K562 (cell line): ENCODE results near the gene PPP4C. TPM values are rescaled to one million over a fixed set of nuclear protein-coding genes. Genes with fewer than 3 reads are reported as not detected.

Experiments
- ADNP ChIP-seq: fragments of 200-800 bp; sonication (Bioruptor generic); IDR thresholded peaks from 2 replicates; pipeline ENCODE4 v1.6.1; 2016; ENCODE audit warnings: missing genetic modification characterization, missing compliant biosample characterization
- CBX1 ChIP-seq: sonication (generic); IDR thresholded peaks from 2 replicates; pipeline ENCODE4 v1.6.1; 2016; ENCODE audit warnings: antibody characterized with exemption, low read depth, mild to moderate bottlenecking
- CBX3 ChIP-seq, 2 experiments: IDR thresholded peaks; 1 replicate in 1 of 2; 2 replicates in 1 of 2; pipeline ENCODE4 v1.6.1; 2012; ENCODE audit warnings: inconsistent platforms in 2 of 2, low read length in 2 of 2, borderline replicate concordance in 1 of 2, control low read depth in 1 of 2
- L3MBTL2 ChIP-seq: fragments of 450-650 bp; IDR thresholded peaks from 2 replicates; pipeline ENCODE4 v1.6.1; 2016; ENCODE audit warnings: mild to moderate bottlenecking, moderate library complexity
- NFIX ChIP-seq: fragments of 250-450 bp; sonication (Bioruptor Pico); IDR thresholded peaks from 2 replicates; pipeline ENCODE4 v1.4.0; 2020; ENCODE audit warnings: low read depth, mild to moderate bottlenecking, moderate library complexity
- TRIM28 ChIP-seq: fragments of 450-650 bp; IDR thresholded peaks from 2 replicates; pipeline ENCODE4 v1.6.1; 2017
- ZEB2 ChIP-seq: fragments of 450-650 bp; IDR thresholded peaks from 2 replicates; pipeline ENCODE4 v1.6.1; 2016
- polyA plus RNA-seq, 8 experiments: library from polyadenylated mRNA; depleted of rRNA in 4 of 8; stranded (reverse) in 5 of 8; unstranded in 3 of 8; fragments of >200 nt; fragmentation: Nextera tagmentation in 2 of 8; fragmentation: Illumina TruSeq in 1 of 8; extraction: Ambion mirVana in 2 of 8; extraction: Trizol in 1 of 8; gene quantifications; 2 replicates each; pipeline versions ENCODE4 v1.2.1 to v1.2.3, GENCODE V29; 2011 to 2014; ENCODE audit warnings: inconsistent platforms in 1 of 8, missing spikeins in 1 of 8
- total RNA-seq, 7 experiments: library from RNA; depleted of rRNA in 6 of 7; stranded (reverse); fragments of >200 nt in 6 of 7; fragmentation: Illumina TruSeq in 2 of 7; extraction: Trizol in 2 of 7; gene quantifications; 2 replicates each; pipeline versions ENCODE4 v1.2.1 to v1.2.3, GENCODE V29; 2011 to 2021; ENCODE audit warnings: low replicate concordance in 1 of 7
- TF ChIP-seq, protein P1 (sequence below): fragments of 450-650 bp; IDR thresholded peaks from 2 replicates; pipeline ENCODE4 v1.6.1; 2018; ENCODE audit warnings: mild to moderate bottlenecking, low read depth; ENCODE audit not compliant: partially characterized antibody
- TF ChIP-seq, protein P2 (sequence below): fragments of 450-650 bp; IDR thresholded peaks from one replicate; pipeline ENCODE4 v1.6.1; 2018; ENCODE audit warnings: mild to moderate bottlenecking, moderate library complexity; ENCODE audit not compliant: partially characterized antibody
- TF ChIP-seq, protein P3 (sequence below), 3 experiments: fragments of 200-800 bp in 1 of 3; sonication (Bioruptor generic) in 1 of 3; sonication (generic) in 1 of 3; formaldehyde crosslinking in 1 of 3; IDR thresholded peaks; 2 replicates each; pipeline versions ENCODE4 v1.6.1 to v1.8.0; 2016 to 2022; ENCODE audit warnings: mild to moderate bottlenecking in 2 of 3, missing compliant biosample characterization in 2 of 3, missing genetic modification characterization in 2 of 3, missing genetic modification reagents in 1 of 3
- TF ChIP-seq, protein P4 (sequence below), 2 experiments: fragments of 450-650 bp; IDR thresholded peaks; 2 replicates each; pipeline ENCODE4 v1.6.1; 2016; ENCODE audit warnings: mild to moderate bottlenecking in 2 of 2, borderline replicate concordance in 1 of 2, low read depth in 1 of 2, moderate library complexity in 1 of 2
- TF ChIP-seq, protein P5 (sequence below), 2 experiments: fragments of 450-650 bp; IDR thresholded peaks; 2 replicates each; pipeline ENCODE4 v1.6.1; 2016

Gene PPP4C
- total and polyA plus RNA-seq, 9 of the 15 experiments (the other 6 are each of a cell fraction or from before 2014, with no cell fraction given): 3.5 to 183 (median 131) TPM

DNA sequence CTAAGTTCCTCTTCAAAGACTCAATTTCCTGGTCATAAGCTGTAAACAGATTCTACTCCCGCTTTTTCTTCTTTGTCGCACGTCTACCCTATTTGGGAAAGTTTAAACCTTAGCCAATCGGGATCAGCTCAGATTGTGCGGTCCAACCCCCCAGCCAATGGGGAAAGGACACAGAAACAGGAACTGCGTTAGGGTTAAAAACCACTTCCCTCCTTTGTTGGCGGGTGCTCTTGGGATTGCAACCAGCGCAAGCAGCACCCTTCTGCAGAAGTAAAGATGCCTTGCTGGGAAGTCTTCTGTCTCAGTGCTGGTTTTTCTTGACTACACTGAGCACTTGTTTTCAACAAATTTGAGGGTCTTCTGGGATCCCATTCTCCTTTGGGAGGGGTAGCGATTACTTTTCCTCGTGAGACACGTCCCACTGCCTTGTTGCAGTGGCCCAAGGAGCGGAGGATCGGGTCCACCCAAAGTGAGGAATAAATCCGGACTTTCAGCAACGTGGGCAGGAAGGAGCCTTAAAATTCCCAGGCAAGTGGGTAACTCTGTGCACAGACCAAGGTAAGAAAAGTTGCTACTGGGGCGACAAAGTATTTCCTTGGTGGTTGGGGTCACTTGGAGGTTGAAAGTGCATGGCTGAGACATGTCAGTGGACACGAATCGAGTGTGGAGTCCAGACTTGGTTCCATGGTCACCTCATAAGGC lies 21.2 kb downstream of the PPP4C start (continued):
- TF ChIP-seq, protein P1, sequence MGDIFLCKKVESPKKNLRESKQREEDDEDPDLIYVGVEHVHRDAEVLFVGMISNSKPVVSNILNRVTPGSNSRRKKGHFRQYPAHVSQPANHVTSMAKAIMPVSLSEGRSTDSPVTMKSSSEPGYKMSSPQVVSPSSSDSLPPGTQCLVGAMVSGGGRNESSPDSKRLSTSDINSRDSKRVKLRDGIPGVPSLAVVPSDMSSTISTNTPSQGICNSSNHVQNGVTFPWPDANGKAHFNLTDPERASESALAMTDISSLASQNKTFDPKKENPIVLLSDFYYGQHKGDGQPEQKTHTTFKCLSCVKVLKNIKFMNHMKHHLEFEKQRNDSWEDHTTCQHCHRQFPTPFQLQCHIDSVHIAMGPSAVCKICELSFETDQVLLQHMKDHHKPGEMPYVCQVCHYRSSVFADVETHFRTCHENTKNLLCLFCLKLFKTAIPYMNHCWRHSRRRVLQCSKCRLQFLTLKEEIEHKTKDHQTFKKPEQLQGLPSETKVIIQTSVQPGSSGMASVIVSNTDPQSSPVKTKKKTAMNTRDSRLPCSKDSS: peak; percentile 99
- TF ChIP-seq, protein P2, sequence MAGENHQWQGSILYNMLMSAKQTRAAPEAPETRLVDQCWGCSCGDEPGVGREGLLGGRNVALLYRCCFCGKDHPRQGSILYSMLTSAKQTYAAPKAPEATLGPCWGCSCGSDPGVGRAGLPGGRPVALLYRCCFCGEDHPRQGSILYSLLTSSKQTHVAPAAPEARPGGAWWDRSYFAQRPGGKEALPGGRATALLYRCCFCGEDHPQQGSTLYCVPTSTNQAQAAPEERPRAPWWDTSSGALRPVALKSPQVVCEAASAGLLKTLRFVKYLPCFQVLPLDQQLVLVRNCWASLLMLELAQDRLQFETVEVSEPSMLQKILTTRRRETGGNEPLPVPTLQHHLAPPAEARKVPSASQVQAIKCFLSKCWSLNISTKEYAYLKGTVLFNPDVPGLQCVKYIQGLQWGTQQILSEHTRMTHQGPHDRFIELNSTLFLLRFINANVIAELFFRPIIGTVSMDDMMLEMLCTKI: no peak
- TF ChIP-seq CBX1: peak; percentile 99
- TF ChIP-seq L3MBTL2: 0 out of 2 replicates have a peak, but pooled peaks have one; percentile 4
- TF ChIP-seq CBX3 (IDR thresholded peaks at IDR 0.05; ENCODE audit: borderline replicate concordance in 1 of 2, low read length in 2 of 2): peak in 1 of 2 experiments; percentile 100; a peak in 2 of 3 replicates
- TF ChIP-seq, protein P3, sequence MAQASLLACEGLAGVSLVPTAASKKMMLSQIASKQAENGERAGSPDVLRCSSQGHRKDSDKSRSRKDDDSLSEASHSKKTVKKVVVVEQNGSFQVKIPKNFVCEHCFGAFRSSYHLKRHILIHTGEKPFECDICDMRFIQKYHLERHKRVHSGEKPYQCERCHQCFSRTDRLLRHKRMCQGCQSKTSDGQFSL (CRISPR knock-in tag; IDR thresholded peaks at IDR 0.05): no peak
- TF ChIP-seq, protein P3 (tag; IDR thresholded peaks at IDR 0.05): no peak
- TF ChIP-seq, protein P4, sequence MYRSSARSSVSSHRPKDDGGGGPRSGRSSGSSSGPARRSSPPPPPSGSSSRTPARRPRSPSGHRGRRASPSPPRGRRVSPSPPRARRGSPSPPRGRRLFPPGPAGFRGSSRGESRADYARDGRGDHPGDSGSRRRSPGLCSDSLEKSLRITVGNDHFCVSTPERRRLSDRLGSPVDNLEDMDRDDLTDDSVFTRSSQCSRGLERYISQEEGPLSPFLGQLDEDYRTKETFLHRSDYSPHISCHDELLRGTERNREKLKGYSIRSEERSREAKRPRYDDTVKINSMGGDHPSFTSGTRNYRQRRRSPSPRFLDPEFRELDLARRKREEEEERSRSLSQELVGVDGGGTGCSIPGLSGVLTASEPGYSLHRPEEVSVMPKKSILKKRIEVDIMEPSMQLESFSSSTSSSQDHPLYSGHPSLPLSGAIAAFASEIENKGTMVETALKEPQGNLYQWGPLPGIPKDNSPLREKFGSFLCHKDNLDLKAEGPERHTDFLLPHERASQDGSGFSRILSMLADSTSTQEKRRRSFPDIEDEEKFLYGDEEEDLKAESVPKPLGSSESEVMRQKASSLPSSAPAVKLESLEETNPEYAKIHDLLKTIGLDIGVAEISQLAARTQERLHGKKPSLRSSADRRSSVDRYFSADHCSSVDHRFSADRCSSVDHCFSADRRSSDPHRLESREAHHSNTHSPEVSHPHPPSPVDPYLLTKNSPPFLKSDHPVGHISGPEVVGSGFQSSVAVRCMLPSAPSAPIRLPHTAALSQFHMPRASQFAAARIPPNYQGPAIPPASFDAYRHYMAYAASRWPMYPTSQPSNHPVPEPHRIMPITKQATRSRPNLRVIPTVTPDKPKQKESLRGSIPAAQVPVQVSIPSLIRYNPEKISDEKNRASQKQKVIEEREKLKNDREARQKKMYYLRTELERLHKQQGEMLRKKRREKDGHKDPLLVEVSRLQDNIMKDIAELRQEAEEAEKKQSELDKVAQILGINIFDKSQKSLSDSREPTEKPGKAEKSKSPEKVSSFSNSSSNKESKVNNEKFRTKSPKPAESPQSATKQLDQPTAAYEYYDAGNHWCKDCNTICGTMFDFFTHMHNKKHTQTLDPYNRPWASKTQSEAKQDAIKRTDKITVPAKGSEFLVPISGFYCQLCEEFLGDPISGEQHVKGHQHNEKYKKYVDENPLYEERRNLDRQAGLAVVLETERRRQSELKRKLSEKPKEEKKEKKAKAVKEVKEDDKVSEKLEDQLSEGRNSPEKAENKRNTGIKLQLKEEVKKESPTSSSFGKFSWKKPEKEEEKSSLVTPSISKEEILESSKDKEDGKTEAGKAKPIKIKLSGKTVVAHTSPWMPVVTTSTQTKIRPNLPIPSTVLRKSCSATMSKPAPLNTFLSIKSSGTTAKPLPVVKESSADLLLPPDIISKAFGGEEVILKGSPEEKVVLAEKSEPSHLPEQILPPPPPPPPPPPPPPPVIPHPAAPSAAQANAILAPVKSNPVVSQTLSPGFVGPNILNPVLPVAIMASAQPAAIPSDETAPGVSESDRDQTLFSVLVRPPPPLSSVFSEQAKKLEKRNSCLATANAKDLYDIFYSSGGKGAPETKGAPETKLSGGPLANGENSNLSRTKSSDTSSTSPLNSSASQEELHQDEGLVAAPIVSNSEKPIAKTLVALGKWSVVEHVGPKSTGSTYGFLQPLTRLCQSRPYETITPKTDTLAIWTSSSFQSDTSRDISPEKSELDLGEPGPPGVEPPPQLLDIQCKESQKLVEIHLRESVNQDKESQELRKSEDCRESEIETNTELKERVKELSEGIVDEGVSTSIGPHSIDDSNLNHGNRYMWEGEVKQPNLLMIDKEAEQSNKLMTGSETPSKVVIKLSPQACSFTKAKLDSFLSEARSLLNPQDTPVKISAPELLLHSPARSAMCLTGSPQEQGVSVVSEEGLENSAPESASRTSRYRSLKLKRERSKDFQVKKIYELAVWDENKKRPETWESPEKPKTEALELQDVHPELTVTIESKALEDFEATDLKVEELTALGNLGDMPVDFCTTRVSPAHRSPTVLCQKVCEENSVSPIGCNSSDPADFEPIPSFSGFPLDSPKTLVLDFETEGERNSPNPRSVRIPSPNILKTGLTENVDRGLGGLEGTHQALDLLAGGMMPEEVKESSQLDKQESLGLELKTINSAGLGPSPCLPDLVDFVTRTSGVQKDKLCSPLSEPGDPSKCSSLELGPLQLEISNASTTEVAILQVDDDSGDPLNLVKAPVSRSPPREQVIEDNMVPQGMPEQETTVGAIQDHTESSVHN (IDR thresholded peaks at IDR 0.05; ENCODE audit: borderline replicate concordance in 1 of 2, low read depth in 1 of 2): peak in 1 of 2 experiments; percentile 41; a peak in 1 of 4 replicates
- TF ChIP-seq NFIX (CRISPR knock-in tag): no peak
- TF ChIP-seq ZEB2: peak; percentile 72
- peak; percentile 98 for TF ChIP-seq TRIM28
- TF ChIP-seq, protein P5, sequence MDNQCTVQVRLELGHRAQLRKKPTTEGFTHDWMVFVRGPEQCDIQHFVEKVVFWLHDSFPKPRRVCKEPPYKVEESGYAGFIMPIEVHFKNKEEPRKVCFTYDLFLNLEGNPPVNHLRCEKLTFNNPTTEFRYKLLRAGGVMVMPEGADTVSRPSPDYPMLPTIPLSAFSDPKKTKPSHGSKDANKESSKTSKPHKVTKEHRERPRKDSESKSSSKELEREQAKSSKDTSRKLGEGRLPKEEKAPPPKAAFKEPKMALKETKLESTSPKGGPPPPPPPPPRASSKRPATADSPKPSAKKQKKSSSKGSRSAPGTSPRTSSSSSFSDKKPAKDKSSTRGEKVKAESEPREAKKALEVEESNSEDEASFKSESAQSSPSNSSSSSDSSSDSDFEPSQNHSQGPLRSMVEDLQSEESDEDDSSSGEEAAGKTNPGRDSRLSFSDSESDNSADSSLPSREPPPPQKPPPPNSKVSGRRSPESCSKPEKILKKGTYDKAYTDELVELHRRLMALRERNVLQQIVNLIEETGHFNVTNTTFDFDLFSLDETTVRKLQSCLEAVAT (IDR thresholded peaks at IDR 0.05): peak in 1 of 2 experiments; percentile 41; a peak in 1 of 4 replicates
- no peak for TF ChIP-seq ADNP (tag)
